K562 (cell line): ENCODE data around the gene MCFD2. TPM values are rescaled to one million over a fixed set of nuclear protein-coding genes. Genes with fewer than 3 reads are reported as not detected.

ENCODE experiments used
- ARNT ChIP-seq, 2 experiments: fragments of 450-650 bp; IDR thresholded peaks; 2 replicates each; pipeline ENCODE4 v1.6.1; 2016; ENCODE audit warnings: mild to moderate bottlenecking in 1 of 2
- BRD4 ChIP-seq: fragments of 200-600 bp; sonication (generic); IDR thresholded peaks from 2 replicates; pipeline ENCODE4 v1.6.1; 2017; ENCODE audit warnings: inconsistent platforms
- CEBPB ChIP-seq: fragments of 450-650 bp; IDR thresholded peaks from 2 replicates; pipeline ENCODE4 v1.6.1; 2016; ENCODE audit warnings: missing genetic modification characterization, missing compliant biosample characterization
- CEBPG ChIP-seq, 3 experiments: fragments of 200-800 bp in 1 of 3; sonication (Bioruptor generic) in 1 of 3; sonication (generic) in 1 of 3; formaldehyde crosslinking in 1 of 3; IDR thresholded peaks in 2 of 3; conservative IDR thresholded peaks in 1 of 3; 2 replicates each; pipeline versions ENCODE4 v1.6.1 to v1.8.0; 2016 to 2022; ENCODE audit warnings: missing compliant biosample characterization in 2 of 3, missing genetic modification characterization in 2 of 3, mild to moderate bottlenecking in 1 of 3, missing genetic modification reagents in 1 of 3
- CHD2 ChIP-seq: IDR thresholded peaks from 2 replicates; pipeline ENCODE4 v1.6.1; 2011; ENCODE audit warnings: low read depth, low read length
- NCOA1 ChIP-seq: fragments of 450-650 bp; IDR thresholded peaks from 2 replicates; pipeline ENCODE4 v1.6.1; 2016; ENCODE audit warnings: low read depth
- OTX1 ChIP-seq: fragments of 450-650 bp; formaldehyde crosslinking; IDR thresholded peaks from 2 replicates; pipeline ENCODE4 v1.4.0; 2022; ENCODE audit warnings: mild to moderate bottlenecking
- RFX1 ChIP-seq: fragments of 450-650 bp; IDR thresholded peaks from 2 replicates; pipeline ENCODE4 v1.6.1; 2016; ENCODE audit warnings: mild to moderate bottlenecking, moderate library complexity
- SRF ChIP-seq, 2 experiments: fragments of 250-450, 450-650 bp in 1 of 2; sonication (Bioruptor Pico) in 1 of 2; sonication (generic) in 1 of 2; formaldehyde crosslinking; IDR thresholded peaks; 2 replicates each; pipeline versions ENCODE4 v1.5.0 to v1.5.1; 2020 to 2022; ENCODE audit warnings: mild to moderate bottlenecking in 1 of 2, missing genetic modification reagents in 1 of 2
- ZNF445 ChIP-seq: fragments of 250-450 bp; sonication (Bioruptor Pico); IDR thresholded peaks from 2 replicates; pipeline ENCODE4 v1.4.0; 2020; ENCODE audit warnings: low read depth, mild to moderate bottlenecking, moderate library complexity
- ZNF668 ChIP-seq: fragments of 250-450 bp; sonication (Bioruptor Pico); IDR thresholded peaks from 2 replicates; pipeline ENCODE4 v1.8.0; 2022; ENCODE audit warnings: mild to moderate bottlenecking, inconsistent platforms
- ZNF79 ChIP-seq: fragments of 250-450 bp; sonication (Bioruptor Pico); IDR thresholded peaks from 2 replicates; pipeline ENCODE4 v1.4.0; 2020; ENCODE audit warnings: low read depth, mild to moderate bottlenecking, moderate library complexity
- polyA plus RNA-seq, 8 experiments: library from polyadenylated mRNA; depleted of rRNA in 4 of 8; stranded (reverse) in 5 of 8; unstranded in 3 of 8; fragments of >200 nt; fragmentation: Nextera tagmentation in 2 of 8; fragmentation: Illumina TruSeq in 1 of 8; extraction: Ambion mirVana in 2 of 8; extraction: Trizol in 1 of 8; gene quantifications; 2 replicates each; pipeline versions ENCODE4 v1.2.1 to v1.2.3, GENCODE V29; 2011 to 2014; ENCODE audit warnings: inconsistent platforms in 1 of 8, missing spikeins in 1 of 8
- total RNA-seq, 7 experiments: library from RNA; depleted of rRNA in 6 of 7; stranded (reverse); fragments of >200 nt in 6 of 7; fragmentation: Illumina TruSeq in 2 of 7; extraction: Trizol in 2 of 7; gene quantifications; 2 replicates each; pipeline versions ENCODE4 v1.2.1 to v1.2.3, GENCODE V29; 2011 to 2021; ENCODE audit warnings: low replicate concordance in 1 of 7
- TF ChIP-seq, protein P1 (sequence below): fragments of 200-800 bp; sonication (Bioruptor generic); IDR thresholded peaks from 2 replicates; pipeline ENCODE4 v1.6.1; 2016; ENCODE audit warnings: missing genetic modification characterization, missing compliant biosample characterization
- TF ChIP-seq, protein P2 (sequence below): fragments of 250-450 bp; sonication (Bioruptor Pico); IDR thresholded peaks from 2 replicates; pipeline ENCODE4 v1.5.0; 2021
- TF ChIP-seq, protein P3 (sequence below): fragments of 450-650 bp; IDR thresholded peaks from 2 replicates; pipeline ENCODE4 v1.7.0; 2016; ENCODE audit warnings: borderline replicate concordance
- TF ChIP-seq, protein P4 (sequence below): fragments of 450-650 bp; IDR thresholded peaks from 2 replicates; pipeline ENCODE4 v1.6.1; 2017; ENCODE audit warnings: antibody characterized with exemption, mild to moderate bottlenecking

The MCFD2 gene
- total and polyA plus RNA-seq, 9 of the 15 experiments (the other 6 are each of a cell fraction or from before 2014, with no cell fraction given), result 78.6 to 237 (median 123) TPM

DNA sequence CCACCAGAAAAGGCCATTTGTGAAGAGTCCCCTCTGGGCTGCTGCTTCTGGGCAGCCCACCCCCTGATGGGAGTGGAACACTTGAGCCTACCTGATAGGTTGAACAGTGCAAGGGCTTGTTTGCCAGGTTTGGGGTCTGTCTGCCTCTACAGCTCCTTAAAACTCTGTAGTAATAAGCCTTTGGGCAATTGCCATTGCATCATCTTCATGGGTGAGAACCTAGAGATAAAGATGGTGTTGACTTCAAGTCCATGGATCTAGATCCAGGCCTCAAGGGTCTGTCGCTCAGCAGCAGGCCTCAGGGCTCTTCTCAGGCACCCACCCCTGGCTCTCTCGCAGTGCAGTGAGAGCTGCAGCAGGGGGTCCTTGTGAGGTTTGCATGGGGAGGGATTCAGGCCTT is 47.1 kb upstream of the MCFD2 start (continued):
- peak; percentile 45; the same call in 1 of the 2 replicates for TF ChIP-seq CEBPG (CRISPR knock-in tag; IDR thresholded peaks at IDR 0.05)
- peak; percentile 76 to 90 for TF ChIP-seq CEBPG (tag; conservative IDR thresholded peaks at IDR 0.05 in 1 of 2, IDR thresholded peaks at IDR 0.05 in 1 of 2)
- TF ChIP-seq CEBPB (tag), result peak; percentile 85
- TF ChIP-seq, protein P1, sequence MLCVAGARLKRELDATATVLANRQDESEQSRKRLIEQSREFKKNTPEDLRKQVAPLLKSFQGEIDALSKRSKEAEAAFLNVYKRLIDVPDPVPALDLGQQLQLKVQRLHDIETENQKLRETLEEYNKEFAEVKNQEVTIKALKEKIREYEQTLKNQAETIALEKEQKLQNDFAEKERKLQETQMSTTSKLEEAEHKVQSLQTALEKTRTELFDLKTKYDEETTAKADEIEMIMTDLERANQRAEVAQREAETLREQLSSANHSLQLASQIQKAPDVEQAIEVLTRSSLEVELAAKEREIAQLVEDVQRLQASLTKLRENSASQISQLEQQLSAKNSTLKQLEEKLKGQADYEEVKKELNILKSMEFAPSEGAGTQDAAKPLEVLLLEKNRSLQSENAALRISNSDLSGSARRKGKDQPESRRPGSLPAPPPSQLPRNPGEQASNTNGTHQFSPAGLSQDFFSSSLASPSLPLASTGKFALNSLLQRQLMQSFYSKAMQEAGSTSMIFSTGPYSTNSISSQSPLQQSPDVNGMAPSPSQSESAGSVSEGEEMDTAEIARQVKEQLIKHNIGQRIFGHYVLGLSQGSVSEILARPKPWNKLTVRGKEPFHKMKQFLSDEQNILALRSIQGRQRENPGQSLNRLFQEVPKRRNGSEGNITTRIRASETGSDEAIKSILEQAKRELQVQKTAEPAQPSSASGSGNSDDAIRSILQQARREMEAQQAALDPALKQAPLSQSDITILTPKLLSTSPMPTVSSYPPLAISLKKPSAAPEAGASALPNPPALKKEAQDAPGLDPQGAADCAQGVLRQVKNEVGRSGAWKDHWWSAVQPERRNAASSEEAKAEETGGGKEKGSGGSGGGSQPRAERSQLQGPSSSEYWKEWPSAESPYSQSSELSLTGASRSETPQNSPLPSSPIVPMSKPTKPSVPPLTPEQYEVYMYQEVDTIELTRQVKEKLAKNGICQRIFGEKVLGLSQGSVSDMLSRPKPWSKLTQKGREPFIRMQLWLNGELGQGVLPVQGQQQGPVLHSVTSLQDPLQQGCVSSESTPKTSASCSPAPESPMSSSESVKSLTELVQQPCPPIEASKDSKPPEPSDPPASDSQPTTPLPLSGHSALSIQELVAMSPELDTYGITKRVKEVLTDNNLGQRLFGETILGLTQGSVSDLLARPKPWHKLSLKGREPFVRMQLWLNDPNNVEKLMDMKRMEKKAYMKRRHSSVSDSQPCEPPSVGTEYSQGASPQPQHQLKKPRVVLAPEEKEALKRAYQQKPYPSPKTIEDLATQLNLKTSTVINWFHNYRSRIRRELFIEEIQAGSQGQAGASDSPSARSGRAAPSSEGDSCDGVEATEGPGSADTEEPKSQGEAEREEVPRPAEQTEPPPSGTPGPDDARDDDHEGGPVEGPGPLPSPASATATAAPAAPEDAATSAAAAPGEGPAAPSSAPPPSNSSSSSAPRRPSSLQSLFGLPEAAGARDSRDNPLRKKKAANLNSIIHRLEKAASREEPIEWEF (CRISPR knock-in tag), result no peak
- no peak for TF ChIP-seq BRD4
- TF ChIP-seq, protein P2, sequence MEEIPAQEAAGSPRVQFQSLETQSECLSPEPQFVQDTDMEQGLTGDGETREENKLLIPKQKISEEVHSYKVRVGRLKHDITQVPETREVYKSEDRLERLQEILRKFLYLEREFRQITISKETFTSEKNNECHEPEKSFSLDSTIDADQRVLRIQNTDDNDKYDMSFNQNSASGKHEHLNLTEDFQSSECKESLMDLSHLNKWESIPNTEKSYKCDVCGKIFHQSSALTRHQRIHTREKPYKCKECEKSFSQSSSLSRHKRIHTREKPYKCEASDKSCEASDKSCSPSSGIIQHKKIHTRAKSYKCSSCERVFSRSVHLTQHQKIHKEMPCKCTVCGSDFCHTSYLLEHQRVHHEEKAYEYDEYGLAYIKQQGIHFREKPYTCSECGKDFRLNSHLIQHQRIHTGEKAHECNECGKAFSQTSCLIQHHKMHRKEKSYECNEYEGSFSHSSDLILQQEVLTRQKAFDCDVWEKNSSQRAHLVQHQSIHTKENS, result no peak
- TF ChIP-seq CHD2, result no peak
- no peak for TF ChIP-seq OTX1 (CRISPR knock-in tag)
- no peak for TF ChIP-seq ZNF445 (CRISPR knock-in tag)
- TF ChIP-seq, protein P3, sequence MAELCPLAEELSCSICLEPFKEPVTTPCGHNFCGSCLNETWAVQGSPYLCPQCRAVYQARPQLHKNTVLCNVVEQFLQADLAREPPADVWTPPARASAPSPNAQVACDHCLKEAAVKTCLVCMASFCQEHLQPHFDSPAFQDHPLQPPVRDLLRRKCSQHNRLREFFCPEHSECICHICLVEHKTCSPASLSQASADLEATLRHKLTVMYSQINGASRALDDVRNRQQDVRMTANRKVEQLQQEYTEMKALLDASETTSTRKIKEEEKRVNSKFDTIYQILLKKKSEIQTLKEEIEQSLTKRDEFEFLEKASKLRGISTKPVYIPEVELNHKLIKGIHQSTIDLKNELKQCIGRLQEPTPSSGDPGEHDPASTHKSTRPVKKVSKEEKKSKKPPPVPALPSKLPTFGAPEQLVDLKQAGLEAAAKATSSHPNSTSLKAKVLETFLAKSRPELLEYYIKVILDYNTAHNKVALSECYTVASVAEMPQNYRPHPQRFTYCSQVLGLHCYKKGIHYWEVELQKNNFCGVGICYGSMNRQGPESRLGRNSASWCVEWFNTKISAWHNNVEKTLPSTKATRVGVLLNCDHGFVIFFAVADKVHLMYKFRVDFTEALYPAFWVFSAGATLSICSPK, result no peak
- TF ChIP-seq, protein P4, sequence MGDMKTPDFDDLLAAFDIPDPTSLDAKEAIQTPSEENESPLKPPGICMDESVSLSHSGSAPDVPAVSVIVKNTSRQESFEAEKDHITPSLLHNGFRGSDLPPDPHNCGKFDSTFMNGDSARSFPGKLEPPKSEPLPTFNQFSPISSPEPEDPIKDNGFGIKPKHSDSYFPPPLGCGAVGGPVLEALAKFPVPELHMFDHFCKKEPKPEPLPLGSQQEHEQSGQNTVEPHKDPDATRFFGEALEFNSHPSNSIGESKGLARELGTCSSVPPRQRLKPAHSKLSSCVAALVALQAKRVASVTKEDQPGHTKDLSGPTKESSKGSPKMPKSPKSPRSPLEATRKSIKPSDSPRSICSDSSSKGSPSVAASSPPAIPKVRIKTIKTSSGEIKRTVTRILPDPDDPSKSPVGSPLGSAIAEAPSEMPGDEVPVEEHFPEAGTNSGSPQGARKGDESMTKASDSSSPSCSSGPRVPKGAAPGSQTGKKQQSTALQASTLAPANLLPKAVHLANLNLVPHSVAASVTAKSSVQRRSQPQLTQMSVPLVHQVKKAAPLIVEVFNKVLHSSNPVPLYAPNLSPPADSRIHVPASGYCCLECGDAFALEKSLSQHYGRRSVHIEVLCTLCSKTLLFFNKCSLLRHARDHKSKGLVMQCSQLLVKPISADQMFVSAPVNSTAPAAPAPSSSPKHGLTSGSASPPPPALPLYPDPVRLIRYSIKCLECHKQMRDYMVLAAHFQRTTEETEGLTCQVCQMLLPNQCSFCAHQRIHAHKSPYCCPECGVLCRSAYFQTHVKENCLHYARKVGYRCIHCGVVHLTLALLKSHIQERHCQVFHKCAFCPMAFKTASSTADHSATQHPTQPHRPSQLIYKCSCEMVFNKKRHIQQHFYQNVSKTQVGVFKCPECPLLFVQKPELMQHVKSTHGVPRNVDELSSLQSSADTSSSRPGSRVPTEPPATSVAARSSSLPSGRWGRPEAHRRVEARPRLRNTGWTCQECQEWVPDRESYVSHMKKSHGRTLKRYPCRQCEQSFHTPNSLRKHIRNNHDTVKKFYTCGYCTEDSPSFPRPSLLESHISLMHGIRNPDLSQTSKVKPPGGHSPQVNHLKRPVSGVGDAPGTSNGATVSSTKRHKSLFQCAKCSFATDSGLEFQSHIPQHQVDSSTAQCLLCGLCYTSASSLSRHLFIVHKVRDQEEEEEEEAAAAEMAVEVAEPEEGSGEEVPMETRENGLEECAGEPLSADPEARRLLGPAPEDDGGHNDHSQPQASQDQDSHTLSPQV, result no peak
- TF ChIP-seq ARNT (IDR thresholded peaks at IDR 0.05), result no peak
- TF ChIP-seq SRF (CRISPR knock-in tag; IDR thresholded peaks at IDR 0.05), result no peak
- TF ChIP-seq NCOA1, result no peak
- TF ChIP-seq RFX1, result no peak
- no peak for TF ChIP-seq ZNF668 (CRISPR knock-in tag)
- TF ChIP-seq ZNF79 (CRISPR knock-in tag), result no peak
